ENCODE results near the gene IQUB.
A peak's percentile ranks its signal among the peaks of the same experiment; 100 is the strongest.
"Not testable (repeated sequence)": the region's sequence is repeated elsewhere in the genome, so short reads cannot be mapped to it uniquely, and the experiment has no call there.

Gene IQUB

GRCh38 chr7:123534383-123535260, at the start of gene IQUB:
Gene IQUB, minus strand, starts transcription at chr7:123534595. Its CDS starts 22,255 bp downstream, at chr7:123512340.
- peak; percentile 97 for DNase-seq

- DNase-seq, result no peak
Measured at GRCh38 chr7:123583821-123584220, 49.4 kb upstream of the IQUB start.

- no peak for DNase-seq
Measured at GRCh38 chr7:123581162-123581459, 46.7 kb upstream of the IQUB start.

- DNase-seq, result no peak
Measured at GRCh38 chr7:123580406-123581161, 46.2 kb upstream of the IQUB start.

DNA sequence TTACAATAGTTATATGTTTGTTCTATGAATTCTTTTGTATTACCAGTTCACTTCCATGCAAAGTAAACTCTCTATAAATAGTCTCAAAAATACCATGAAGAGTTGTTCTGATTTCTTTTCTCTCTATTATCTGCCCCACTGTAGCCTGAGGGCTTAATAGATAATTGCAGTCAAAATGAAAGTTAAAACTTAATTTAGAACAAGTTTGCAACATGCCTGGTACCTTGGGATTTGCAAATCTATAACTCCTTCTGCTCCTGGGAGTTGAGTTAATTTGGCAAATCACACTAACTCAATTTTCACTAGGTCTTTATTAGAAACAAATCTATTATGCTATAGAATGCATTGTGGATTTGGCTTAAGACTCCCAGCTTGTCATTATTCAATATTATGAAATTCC, 45.0 kb upstream of the IQUB start:
- DNase-seq, result no peak

GRCh38 chr7:123573896-123574467, 39.6 kb upstream of the IQUB start:
- DNase-seq, result no peak

GRCh38 chr7:123573341-123573740, 38.9 kb upstream of the IQUB start:
- DNase-seq, result no peak

- no peak for DNase-seq
Measured at GRCh38 chr7:123571684-123572083, 37.3 kb upstream of the IQUB start.

DNA sequence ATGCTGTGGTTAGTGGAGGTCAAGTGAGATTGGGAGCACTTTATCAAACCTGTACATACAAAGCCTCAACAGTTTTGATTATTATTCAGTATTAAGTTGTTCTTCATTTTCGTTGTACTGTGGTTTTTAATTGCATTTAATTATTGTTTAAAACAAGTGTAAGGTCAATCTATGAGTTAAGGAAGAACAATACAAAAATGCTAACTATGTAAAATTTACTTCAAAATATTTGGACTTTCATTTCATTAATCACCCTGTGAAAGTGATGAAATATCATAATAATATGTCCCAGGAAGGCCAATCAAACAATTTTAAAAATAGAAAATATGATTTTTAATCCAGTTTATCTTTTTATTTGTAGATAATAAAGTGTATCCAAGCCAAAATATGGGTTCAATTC, 36.8 kb upstream of the IQUB start:
- no peak for DNase-seq

GRCh38 chr7:123570390-123571182, 36.2 kb upstream of the IQUB start:
- no peak for DNase-seq

DNA sequence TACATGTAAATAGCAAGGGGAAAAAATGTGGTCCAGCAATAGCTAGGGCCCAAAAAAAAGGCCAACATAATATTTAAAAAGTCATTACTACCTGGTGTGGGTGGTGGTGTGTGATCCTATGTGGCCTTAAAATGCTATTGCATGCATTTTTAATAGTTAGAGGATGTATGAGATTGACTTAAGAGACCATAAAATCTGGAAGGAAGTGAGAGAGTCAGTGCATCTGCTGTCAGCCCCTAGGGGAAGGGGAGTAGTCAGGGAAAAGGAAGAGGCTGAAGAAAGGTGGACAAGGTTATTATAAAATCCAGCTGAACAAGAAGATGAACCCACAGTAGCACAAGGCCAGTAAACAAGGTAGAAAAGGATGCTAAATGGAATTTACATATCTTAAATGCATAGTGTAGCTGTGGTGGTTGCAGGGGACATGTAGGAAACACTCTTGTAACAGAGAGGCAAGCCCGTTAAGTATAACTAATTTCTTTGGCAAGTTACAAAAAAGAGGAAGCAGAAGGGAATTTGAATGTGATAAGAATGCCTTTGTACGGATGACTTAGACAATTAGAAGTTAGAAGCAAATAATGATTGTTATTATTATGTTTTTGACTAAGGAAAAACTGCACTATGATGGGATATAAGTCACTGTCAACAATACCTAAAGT, 35.1 kb upstream of the IQUB start:
- DNase-seq, result no peak

GRCh38 chr7:123562121-123562520, 27.7 kb upstream of the IQUB start:
- DNase-seq, result no peak

DNA sequence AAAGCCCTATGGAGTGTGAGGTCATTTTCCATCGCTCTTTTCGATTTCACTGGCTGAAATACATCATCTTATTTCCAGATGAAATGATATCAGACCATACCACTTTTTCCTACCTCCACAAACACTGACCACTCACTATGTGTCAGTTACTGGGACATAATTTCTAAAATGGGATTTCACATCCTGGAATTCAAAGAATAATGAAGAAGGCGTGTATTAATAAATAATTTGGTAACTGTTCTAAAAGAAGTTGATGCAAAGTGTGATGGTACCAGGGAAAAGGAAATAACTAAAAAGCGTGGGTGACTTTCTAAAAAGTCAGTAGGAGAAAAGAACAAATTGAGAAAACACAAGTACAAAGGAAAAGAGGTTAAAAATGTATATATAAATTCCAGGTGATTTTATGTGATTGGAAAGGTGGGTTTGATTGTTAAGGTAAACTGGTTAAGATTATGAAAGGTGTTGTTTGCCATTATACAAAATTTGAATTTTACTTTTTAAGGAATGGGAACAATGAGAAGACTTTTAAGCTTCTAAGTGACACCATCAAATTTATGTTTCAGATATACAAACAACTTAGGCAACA, 24.0 kb upstream of the IQUB start:
- no peak for DNase-seq

DNA sequence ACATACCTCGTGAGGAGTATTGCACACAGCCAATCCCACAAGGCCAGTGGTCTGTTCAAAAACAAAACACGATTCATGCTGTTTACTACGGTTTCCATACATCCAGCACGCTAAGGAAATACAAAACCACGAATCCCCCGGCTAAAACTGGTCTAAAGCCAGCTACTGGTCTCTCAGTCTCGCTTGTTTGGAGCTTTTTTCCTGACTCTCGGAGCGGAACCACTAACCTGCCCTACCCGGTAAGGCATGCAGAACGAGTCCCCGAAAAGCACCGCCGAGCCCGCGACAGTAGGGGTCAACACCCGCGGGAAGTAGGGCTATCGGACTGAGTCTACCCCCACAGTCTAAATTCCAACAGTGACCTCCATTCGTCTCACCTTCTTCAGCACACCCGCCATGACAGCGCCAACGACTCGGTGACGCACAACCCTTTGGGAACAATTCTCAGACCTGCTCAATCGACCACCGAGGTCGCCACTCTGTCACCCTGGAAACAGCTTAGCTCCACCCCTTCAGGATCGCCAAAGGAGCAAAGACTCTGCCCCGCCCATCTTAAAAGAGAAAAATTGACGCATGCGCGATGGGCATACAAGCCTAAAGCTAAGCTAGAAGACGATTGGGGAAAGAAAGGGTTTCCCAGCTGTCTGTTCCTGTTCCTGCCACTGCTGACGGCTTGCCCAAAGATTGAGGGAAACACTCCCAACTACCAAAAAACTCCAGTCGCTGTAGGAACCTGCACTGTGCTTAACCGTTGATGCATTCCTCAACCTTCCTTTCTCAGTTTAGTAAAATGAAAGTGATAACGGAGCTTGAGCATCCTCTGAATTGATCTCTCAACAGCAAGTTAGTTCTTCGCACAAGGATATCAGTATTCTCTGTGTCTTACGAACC, 23.2 kb upstream of the IQUB start, which contains the start of gene NDUFA5:
NDUFA5 (minus strand) TSS at position 421 of the 891 bp plus-strand sequence; CDS start at position 398, 23 bp downstream.
- DNase-seq, result peak; percentile 97

DNA sequence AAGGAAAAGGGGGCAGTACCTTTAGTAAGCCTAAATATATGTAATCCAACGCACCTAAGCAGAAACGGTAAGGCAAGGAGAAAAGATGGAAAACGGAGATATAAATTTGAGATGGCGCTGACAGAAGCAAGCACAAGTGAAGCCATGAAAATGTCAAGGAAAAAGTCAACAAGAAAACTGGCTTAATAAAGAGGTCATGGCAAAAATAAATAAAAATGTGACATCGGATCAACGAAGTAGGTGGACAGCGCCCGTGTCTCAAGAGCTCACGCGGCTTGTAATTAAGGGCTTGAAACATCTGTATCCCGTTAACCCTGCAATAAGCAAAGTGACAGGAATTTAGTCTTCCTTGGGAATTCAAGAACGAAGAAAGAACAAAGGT, 22.6 kb upstream of the IQUB start:
- DNase-seq, result no peak

DNA sequence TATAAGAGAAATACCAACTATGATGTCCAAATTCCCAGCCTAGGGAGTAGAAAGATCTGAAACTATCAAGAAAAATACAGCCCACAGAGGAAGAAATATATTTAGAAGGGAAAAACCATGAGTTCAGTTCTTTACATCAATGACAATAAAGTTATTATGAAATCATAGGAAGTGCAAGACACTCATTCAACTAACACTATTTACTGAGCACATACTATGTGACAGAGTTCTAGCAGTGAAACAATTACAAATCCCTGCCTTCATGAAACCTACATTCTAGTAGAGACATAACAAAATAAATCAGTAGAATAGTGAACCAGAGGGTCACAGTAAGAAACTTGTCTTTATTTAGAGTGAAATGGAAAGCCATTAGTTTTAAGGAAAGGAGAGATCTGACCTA, 21.1 kb upstream of the IQUB start:
- DNase-seq, result no peak

DNA sequence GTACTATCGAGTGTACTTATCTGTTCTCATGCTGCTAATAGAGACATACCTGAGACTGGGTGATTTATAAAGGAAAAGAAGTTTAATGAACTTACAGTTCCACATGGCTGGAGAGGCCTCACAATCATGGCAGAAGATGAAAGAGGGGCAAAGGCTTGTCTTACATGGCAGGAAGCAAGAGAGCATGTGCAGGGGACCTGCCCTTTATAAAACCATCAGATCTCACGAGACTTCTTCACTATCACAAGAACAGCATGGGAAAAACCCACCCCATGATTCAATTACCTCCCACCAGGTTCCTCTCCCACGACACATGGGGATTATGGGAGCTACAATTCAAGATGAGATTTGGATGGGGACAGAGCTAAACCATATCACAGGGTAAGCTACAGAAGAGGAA, 18.8 kb upstream of the IQUB start:
- DNase-seq, result no peak

DNA sequence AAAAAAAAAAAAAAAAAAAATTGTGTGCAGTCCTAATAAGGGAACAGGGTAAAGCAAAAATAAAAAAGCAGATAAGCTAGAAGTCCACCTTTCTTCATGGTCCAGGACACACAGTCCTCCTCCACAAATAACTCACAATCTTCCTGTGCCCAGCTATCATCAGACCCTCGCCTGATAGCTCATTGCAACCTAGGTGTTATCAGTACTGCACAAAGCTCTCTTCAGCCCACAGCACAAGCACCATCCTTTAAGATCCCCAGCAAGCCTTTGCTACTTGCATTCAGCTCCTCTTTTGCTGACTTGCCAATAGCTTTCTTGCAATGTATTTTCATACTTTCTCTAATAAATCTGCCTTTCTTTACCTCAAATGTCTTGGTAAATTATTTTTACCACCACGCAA, 18.2 kb upstream of the IQUB start:
- no peak for DNase-seq

DNA sequence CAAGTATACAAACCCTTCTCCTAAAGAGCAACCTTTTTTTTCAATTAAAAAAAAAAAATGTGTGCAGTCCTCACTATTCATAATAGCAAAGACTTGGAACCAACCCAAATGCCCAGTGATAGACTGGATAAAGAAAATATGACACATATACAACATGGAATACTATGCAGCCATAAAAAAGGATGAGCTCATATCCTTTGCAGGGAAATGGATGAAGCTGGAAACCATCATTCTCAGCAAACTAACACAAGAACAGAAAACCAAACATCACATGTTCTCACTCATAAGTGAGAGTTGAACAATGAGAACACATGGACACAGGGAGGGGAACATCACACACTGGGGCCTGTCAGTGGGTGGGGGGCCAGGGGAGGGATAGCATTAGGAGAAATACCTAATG, 17.7 kb upstream of the IQUB start:
- DNase-seq, result not testable (repeated sequence)

DNA sequence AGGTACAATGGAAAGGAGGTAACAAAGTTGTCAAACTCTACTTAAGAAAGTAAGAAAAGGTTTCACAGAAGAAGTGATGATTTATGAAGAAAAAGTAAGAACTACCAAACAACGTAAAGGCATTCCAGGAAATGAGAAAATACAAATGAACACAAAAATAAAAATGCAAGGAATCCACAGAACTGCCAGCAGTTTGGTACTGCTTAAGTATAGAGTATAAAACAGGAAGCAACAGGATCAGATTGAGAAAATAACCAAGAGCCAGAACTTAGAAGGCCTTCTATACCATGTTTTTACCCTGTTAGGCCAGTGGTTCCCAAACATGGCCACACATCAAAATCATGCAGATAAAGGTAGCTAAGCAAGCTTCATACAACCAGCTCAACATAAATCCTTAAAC, 14.0 kb upstream of the IQUB start:
- no peak for DNase-seq

- DNase-seq, result no peak
Measured at GRCh38 chr7:123539871-123540270, 5.5 kb upstream of the IQUB start.
